ENCODE data around the gene ZDHHC15. TPM values are rescaled to one million over a fixed set of nuclear protein-coding genes. Genes with fewer than 3 reads are reported as not detected.

Gene ZDHHC15, protein sequence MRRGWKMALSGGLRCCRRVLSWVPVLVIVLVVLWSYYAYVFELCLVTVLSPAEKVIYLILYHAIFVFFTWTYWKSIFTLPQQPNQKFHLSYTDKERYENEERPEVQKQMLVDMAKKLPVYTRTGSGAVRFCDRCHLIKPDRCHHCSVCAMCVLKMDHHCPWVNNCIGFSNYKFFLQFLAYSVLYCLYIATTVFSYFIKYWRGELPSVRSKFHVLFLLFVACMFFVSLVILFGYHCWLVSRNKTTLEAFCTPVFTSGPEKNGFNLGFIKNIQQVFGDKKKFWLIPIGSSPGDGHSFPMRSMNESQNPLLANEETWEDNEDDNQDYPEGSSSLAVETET
- total RNA-seq: under 0.01 TPM in 1 of 2 replicates, not detected in the other

GRCh38 chrX:75522565-75523431, at the start of gene ZDHHC15:
ZDHHC15 (minus strand) TSS chrX:75523037; CDS start chrX:75523024, 13 bp downstream.

Other genes with a start within 250 kb of the ZDHHC15 start
- gene UPRT, start 249.0 kb downstream of the ZDHHC15 start, total RNA-seq: 8.3 and 9.6 TPM in 2 replicates

All from cardiac atrium fibroblast (primary cell).